Renal pelvis (tissue), 4 donors: ENCODE measurements around the gene TSPO. TPM values are rescaled to one million over a fixed set of nuclear protein-coding genes. Genes with fewer than 3 reads are reported as not detected.

Experiments used
- DNase-seq: peaks from one replicate; pipeline ENCODE4 v3.0.0-alpha.2; 2013
- polyA plus RNA-seq, 3 donors: library from polyadenylated mRNA; unstranded; fragments of 120-200 nt; gene quantifications; one replicate each; pipeline ENCODE4 v1.2.1, GENCODE V29; 2013; ENCODE audit not compliant: insufficient read length in 3 of 3

The TSPO gene
- polyA plus RNA-seq, 3 donors, result 28.5 to 30.5 (median 30.0) TPM

DNA sequence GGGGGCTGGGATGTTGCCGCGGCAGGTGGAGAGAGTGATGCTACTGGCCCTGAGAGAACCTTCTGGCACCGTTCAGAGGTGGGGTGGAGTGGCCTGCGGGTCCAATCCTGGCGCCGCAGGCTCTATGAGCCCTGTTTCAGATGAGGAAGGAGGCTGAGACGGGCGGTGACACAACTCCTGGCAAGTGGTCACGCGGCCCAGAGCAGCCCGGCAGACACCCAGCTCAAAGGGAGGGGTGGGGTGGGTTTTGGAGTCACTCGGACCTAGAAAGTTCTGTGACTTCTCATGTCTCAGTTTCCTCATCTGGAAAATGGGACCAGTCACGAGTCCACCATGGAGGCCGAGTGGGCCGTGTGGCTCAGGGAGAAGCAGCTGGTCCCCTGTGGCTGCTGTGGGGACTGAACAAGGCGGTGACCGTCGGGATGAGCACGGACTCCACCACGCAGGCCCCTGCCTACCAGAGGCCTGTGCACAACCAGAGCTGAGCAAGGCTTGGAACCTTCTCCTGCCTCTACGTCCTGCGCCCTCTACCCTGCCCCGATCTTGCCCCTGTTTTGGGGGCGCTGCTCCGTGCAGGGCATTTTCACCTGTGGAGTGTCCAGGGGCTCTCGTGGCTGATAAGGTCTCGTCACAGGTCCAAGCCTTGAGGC, 3.7 kb downstream of the TSPO start:
- no peak for DNase-seq

DNA sequence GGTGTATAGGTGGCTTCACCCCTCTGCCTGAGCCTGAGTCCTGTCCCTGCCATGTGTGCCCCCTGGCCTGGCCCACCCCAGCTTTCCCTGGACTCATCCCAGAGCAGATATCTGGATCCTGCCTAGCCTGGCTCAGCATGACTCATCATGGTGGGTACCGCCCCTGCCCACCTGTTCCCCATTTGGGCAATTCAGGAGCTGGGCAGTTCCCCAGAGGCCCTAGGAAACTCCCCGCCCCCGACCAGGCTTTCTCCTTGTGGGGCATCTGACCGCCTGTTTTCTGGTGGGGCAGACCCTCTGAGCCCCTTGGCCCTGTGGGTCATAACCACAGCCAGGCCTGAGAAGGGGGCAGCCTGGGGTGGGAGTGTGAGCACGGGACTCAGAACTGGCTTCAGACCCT, 4.4 kb downstream of the TSPO start:
- no peak for DNase-seq

DNA sequence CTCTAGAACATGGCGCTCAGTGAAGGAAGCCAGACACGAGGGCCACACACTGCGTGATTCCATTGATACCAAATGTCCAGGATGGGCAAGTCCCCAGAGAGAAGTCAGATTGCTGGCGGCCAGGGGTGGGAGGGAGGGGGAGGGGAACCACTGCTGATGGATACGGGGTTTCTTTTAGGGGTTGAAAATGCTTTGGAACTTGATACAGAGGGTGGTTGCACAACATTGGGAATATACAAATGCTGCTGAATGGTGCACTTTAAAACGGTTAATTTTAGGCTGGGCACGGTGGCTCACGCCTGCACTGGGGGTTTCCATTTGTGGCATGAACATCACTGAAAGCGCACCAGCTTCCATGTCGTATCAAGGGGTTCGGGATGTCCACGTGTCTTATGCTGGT, 5.1 kb downstream of the TSPO start:
- no peak for DNase-seq

DNA sequence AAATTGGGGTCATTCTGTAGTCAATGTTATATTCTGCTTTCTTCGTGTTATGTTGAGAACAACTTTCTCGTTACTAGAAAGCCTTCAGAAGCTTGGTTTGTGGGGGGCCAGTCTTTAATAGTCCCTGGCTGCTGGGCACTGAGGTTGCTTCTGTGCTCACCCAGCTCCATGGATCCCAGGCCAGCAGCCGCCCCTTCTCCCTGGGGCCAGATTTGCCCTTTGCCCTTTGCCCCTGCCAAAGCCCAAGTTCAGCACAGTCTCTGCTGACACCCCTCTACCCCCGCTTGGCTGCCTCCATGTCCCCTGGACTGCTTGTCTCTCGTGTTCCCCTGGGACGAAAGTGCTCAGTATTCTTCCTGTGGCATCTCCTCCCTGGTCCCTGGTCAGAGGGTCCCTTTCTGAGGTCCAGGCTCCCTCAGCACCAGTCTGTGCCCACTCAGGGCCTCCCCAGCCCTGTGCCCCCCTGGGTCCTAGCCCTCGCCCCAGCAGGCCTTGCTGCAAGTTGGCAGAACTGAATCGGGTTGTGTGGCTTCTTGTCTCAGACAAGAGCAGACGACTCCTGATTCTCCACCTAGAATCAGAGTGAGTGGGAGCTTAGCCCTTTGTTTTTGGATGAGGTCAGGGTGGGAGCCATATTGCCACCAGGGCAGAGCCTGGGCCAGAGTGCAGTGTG, 6.7 kb downstream of the TSPO start:
- no peak for DNase-seq

DNA sequence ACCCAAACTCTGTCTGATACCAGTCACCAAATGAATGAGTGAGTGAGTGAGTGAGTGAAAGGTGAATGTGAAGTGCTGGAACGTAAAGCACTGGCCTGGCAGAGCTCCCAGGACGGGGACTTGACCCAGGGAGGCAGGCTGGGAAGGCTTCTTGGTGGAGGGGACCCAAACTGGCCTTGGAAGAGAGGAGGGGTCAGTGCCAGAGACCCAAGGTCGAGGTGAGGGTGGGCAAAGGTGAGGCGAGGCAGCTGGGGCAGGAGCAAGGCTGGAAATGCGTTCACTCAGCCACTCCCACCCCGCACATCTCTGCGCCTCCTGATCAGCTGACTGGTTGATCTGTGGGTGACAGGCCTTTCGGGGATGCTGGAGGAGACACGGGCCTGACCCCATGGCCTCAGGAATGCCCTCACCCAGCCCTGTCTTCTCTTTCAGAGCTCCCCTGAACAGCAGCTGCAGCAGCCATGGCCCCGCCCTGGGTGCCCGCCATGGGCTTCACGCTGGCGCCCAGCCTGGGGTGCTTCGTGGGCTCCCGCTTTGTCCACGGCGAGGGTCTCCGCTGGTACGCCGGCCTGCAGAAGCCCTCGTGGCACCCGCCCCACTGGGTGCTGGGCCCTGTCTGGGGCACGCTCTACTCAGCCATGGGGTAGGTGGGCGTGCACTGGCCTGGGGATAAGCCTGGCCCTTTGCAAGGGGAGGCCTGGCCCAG, 7.6 kb downstream of the TSPO start:
- no peak for DNase-seq

DNA sequence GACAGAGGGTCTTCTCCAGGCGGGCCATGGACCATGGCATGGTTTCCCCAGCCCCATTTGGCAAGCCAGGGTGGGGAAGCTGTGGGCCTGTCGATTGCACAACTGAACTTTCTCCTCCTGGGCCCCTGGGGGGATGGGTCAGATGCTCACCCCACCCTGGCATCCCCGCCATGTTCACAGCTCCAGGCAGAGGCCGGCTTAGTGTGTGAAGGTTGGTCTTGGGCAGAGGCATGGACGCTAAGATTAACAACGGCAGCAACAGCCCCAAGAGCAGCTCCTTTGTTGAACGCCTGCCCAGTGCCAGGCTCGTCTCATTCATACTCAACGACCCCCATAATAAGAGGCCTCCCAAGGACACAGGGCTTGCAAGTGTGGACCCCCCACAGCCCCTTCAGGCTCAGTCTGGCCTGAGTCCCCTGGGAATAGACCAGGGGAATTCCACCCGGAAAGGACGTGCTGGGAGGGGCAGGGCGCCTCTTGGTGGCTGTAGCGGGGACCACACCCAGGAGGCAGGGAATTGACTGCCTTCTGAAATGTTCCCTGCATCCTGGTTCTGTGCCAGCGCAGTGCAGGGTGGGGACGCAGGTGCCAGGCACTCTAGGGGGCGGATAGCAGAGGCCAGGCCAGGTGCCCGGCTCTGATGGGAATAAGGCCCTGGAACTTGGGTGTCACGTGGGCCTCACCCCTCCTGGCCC, 8.3 kb downstream of the TSPO start:
- DNase-seq, result no peak

DNA sequence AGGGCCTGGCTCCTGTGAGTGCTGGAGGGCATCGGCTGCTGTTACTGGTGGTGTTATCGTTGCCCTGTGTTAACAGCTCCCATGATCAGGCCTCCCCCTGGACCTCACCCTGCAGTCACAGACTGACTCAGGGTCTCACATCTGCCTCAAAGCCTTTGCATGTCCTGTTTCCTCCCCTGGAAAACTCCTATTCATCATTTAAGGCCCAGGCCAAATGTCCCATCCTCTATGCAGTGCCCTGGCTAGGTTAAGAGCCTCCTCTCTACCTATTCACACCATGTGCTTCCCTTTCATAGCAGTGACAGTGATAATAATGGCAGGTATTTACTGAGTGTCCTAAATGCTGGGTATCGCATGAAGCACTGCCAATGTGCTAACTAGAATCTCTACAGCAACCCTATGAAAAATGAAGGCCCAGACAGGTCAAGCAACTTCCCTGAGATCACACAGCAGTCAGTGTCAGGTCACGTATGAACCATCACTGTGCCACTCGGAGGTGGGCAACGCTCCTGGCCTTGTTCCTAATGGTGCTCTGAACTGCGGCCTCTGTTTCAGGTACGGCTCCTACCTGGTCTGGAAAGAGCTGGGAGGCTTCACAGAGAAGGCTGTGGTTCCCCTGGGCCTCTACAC, 9.3 kb downstream of the TSPO start:
- no peak for DNase-seq

DNA sequence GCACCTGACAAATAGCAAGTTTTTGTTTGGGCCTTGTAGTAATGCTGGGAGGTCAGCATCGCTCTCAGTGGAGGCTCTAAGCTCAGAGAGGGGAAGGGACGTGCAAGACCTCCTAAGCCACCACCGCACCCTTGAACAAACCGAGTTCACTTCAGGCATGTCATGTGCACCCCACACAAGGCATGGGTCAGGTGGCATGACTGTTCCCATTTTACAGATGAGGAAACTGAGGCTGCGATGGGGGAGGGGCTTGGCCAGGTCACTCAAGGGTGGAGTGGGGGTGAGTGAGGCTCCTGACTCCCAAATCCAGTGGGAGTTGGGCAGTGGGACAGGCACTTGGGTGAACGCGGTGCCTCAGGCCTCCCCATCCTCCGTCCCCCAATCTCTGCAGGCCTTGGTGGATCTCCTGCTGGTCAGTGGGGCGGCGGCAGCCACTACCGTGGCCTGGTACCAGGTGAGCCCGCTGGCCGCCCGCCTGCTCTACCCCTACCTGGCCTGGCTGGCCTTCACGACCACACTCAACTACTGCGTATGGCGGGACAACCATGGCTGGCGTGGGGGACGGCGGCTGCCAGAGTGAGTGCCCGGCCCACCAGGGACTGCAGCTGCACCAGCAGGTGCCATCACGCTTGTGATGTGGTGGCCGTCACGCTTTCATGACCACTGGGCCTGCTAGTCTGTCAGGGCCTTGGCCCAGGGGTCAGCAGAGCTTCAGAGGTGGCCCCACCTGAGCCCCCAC, 11.2 kb downstream of the TSPO start:
- no peak for DNase-seq

DNA sequence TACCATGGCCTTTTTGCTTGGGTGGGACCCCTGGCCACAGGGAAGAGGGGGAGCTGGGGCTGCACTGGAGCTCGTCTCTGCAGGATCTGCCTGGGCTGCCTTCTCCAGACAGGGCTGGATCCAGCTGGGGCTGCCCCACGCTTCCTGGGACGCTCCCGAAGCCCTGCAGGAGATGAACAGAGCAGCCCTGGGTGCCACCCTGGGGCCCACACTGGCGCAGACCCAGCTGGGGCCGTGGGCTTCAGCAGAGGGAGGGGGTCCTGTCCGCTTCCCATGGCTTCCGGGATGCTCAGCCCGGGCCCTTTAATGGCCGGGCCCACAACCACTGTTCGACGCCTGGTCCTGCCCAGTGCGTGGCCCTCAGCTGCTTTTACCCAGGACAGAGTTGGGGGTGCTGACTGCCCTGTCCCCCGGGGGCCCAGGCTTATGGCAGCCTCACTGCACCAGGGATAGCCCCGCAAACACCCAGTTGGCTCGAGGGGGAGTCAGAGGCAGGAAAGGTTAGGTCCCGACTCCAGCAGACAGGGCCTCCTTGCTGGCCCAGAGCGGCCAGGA, 12.0 kb downstream of the TSPO start:
- DNase-seq, result no peak

DNA sequence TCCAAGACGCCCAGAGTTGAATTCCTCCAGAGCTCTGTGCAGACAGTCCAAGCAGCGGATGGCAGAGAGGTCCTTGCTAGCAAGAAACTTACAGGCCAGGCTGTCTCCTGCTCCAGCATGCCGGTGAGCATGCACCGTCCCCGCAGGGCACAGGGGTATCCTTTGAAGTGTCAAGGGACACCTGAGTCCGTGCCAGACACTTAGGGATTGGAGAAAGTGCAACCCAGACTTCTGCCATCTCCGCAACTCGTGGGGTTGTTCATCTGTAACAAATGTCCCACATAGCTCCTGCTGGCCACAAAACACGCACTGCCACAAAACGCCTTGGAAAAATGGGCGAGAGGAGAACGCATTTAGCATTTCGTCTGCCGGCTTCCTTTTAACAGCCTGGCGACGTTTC, 13.3 kb downstream of the TSPO start:
- DNase-seq, result no peak

DNA sequence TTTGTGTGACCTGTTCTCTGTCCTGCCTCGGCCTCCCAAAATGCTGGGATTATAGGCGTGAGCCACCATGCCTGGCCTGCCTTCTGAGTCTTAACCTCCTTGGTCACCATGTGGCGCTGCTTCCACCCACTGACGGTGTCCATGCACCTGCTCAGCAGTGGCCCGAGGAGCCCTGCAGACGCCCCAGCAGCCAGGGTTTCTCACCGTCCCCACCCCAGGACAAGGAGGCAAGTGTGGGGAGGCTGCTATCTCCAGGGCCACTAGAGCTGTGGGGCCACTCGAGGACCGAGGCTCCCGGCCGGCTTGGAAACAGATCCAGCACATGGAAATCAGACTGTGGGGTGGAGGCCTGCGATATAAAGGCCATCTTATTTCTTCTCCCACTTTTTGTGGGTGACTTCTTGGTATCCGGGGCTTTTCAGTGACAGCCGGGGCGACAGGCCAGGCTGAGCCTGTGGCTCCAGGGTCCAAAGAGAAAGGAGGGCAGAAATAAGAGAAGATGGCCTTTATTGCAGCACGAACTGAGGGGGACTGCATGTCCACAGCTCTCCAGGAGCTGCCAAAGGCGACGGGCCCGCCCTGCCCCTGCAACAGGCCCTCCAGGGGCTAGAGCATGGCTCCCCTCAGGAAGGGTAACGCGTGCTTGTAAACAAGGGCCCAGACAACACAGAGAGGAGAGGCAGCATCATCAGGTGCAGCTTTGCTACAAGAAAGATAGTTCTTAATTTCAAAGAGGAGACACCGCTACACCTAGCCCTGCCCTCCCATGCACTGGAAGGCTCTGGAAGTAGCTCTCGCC, 15.0 kb downstream of the TSPO start:
- DNase-seq, result no peak

DNA sequence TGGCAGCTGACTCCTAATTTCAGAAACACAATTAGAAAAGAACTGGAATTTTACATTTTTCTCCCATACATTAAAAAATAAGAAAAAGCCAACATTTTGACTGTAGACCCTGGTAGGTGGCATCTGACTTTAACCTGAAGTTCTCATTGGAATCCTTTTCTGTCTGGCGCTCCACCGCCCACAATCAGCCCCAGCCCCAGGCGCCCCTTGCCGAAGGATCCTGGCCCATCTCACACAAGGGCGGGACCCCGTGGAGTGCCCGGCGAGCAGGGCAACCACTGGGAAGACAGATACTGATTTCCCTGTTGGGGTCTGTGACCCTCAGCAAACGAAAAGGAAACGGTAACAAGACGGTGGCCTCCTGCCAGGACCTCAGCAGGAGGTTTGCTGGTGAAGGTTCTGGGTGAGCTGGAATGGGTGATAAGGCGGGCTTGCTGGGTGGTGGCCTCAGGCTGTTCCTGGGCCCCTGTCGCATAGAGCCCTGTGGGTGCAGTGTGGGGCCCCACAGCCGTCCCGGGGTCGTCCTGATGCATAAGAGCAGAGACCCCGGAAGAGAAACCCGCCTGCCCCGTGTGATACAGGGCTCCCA, 15.7 kb downstream of the TSPO start:
- DNase-seq, result no peak

DNA sequence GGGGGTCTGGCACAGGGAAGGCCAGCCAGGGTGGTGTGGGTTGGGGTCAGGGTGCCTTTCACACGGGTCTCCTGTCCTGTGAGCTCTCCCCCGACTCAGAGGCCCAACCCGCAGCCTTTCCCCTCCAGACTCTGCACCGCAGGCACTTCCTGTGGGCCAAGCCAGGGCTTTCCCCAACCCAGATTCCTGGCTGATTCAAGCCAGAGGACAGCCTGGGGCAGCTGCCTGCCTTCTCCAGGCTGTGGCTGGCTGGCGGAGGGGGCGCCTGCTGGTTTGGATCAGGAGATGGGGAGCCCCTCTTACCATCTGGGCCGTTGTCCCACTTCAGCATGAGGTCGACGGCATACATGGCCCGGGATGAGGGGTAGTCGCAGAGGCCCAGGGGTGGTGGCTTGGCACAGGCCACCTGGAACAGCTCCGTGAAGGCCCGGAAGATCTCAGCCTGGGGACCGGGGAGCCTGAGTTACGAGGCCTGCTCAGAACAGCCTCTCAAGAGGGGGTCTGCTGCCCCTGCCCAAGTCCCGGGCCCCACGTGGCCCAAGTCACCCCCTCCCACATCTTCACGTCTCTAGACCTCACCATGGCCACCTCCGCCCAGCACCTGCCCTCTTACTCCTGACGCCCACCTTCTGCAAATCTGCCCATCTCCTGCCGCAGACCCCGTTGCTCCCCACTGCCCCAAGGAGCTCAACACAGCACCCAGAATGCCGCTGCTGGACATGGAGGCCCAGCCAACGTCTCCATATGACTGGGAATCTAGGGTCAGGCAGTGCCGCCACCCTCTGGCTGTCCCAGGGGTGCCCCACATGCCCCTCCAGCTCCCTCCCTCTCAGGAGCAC, 17.3 kb downstream of the TSPO start:
- DNase-seq, result no peak

DNA sequence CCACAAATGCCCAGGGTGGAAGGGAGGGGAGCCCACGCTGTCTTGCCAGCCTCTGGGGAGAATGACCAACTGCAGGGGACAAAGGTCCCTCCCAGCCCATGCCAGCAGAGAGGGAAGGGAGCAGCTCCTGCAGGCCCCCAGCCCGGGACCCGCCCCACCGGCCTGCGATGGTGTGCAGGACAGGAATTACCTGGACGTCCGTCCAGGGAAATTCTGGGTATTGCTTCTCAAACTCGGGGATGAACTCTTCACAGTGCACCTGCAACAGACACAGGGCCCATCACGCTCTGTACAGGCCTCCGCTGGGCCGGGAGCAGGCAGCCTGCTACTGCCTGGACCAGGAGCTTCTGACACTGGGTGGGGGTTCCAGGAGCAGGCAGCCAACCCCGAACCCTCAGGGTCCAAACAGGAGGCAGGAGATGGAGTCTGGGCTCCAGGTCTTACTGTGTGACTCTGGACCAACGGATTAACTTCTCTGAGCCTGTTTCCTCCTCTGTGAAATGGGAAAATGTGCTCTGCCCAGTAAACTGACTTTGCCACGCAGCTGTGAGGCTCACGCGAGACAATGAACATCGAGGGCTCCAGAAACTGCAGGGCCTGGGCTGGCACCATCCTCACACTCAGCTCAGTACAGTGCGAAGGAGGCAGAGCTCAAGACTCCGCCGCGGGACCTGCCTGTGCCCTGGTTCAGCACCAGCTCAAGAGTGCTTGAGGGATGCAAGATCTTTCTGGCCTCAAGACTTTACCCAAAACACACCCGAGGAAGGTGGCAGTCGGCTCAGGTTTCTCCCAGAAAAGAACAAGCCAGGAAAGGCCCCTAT, 18.2 kb downstream of the TSPO start:
- DNase-seq, result no peak

DNA sequence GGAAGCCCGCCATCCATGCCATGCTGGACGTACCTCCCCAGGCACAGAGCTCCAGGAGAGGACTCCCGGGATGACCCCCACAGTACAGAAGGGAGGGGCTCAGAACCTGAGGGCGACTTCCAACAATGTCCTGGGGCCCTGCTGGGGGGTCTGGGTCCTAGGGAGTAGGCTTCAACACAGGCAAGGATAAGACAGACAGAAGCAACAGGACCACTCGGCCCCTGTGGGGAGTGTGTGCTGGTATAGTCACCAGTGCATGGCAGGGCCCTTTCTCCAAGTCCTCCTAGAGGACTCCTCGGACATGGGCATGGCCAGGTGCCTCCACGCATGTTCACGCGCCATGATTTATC, 18.7 kb downstream of the TSPO start:
- no peak for DNase-seq

DNA sequence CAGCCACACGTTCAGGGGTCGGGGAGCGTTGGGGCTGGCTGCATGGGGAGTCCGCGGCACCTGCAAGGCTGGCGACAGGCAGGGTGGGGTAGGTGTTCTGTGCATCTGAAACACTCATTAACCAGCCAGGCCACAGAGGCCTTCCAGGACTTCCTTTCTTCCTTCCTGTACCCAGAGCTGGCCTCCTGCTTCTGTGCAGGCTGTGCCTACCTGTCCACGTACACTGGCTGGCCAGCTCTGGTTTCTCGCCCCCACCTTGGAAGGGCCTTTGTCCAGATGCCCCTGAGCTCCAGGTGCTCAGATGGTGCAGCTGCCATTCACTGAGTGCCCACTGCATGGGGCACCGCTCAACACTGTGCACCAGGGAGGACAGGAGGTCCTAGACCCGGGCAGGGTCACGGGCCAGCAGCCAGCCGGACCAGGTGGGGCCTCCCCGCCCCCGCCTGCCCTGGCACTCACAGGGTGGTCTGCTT, 19.7 kb downstream of the TSPO start:
- DNase-seq, result no peak

DNA sequence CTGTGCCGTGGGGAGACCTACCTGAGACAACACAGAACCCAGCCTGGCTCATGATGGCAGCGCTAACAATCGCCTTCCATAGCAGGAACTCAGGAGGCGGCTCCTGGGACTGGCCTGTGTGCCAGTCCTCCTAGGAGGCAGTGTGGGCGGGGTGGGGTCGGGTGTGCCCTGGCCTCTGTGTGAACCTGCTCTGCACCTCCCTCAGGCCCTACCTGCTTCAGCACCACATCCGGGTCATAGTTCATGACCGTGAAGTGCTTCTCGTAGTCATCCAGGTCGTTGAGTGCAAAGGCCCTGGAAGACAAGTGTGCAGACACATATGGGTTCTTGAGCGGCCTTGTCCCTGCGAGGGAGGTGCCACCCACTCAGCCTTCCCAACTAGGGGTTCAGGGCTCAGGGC, 20.2 kb downstream of the TSPO start:
- DNase-seq, result no peak

DNA sequence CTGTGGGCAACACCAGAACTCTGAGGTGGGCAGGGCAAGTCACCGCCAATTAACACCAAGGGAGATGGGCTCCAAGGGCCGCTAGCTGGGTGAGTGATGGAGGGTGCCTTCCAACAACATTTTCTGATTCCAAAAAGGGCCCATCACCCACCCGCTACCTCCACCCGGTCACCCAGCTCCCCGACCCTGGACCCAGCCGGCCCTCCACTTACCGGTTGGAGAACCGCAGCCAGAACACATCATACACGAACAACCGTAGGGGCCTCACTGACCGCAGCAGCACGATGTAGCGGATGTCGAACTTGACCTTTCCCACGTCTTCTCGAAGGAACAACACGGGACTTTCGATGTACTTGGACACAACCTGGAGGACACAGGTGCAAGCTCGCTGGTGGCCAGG, 20.8 kb downstream of the TSPO start:
- DNase-seq, result no peak
